Measurements from ENCODE around the gene FRAS1. TPM values are rescaled to one million over a fixed set of nuclear protein-coding genes. Genes with fewer than 3 reads are reported as not detected.
A peak's percentile ranks its signal among the peaks of the same experiment; 100 is the strongest.

Gene FRAS1
- total RNA-seq, 1 donor from 2014 or later: 8.8 TPM

DNA sequence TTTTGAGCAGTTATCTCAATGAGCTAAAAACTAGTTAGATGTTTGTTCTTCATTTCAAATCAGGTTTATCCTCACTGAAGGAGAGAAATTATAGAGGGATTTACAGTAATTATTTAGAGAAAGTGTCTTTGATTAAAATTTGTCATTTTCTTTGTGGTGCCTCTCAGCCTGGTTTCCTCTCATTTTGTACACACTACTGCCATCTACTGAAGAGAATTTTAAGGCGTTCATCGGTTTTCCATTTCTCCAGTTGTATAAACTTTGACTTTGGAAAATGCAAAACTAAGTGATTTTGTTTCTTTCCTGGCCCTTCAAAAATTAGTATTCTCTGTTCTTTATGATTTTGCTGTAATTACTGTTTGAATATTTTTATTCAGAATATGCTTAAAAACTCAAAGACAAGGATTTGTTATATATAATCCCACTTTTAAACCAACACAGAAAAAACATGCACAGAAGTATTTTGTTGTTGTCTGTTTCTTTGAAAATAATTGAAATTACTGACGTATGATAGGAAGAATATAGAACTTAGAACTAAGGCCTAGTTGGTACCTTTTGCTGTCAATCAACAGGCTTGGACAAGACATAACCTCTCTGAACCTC, 460.0 kb downstream of the FRAS1 start:
- no peaks in the 10 kb centered on the region for H3K4me1 ChIP-seq
- no peaks in the 10 kb centered on the region for H3K27me3 ChIP-seq
- TF ChIP-seq POLR2A (IDR thresholded peaks at IDR 0.05): no peak
- TF ChIP-seq, protein P1, sequence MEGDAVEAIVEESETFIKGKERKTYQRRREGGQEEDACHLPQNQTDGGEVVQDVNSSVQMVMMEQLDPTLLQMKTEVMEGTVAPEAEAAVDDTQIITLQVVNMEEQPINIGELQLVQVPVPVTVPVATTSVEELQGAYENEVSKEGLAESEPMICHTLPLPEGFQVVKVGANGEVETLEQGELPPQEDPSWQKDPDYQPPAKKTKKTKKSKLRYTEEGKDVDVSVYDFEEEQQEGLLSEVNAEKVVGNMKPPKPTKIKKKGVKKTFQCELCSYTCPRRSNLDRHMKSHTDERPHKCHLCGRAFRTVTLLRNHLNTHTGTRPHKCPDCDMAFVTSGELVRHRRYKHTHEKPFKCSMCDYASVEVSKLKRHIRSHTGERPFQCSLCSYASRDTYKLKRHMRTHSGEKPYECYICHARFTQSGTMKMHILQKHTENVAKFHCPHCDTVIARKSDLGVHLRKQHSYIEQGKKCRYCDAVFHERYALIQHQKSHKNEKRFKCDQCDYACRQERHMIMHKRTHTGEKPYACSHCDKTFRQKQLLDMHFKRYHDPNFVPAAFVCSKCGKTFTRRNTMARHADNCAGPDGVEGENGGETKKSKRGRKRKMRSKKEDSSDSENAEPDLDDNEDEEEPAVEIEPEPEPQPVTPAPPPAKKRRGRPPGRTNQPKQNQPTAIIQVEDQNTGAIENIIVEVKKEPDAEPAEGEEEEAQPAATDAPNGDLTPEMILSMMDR (IDR thresholded peaks at IDR 0.05): peak in 2 of 3 experiments; percentile 51 to 58
- H3K27ac ChIP-seq: no peak overlapping the region
- DNase-seq (ENCODE audit: extremely low spot score in 2 of 2): no peak
- no peaks in the 10 kb centered on the region for H3K9me3 ChIP-seq
- H3K36me3 ChIP-seq: no peaks in the 10 kb centered on the region
- intact Hi-C loops (cut with DNase I): loop anchor here (10.0 kb wide), 1 partner anchor 562 kb away; no protein-coding TSS in a partner anchor
- H3K4me3 ChIP-seq: no peak overlapping the region

DNA sequence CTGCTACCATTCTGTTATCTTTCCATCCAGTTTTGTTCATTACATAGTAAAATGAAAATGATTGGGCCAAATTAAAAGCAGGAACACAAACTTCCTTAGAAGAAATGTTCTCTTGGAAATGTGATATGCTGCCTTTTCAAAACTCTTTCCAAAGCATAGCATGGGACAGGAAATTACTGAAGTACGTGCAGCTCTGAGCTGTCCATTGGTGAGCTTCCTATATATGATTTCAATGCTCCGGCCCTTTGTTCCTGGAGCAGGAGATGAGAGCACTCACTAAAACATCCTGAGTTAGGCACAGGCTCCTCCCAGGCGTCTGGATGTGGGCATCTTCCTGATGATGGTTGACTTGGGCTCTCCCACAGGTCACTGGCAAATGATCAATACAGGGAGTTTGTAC, 461.4 kb downstream of the FRAS1 start:
- no peaks in the 10 kb centered on the region for H3K4me1 ChIP-seq
- no peak overlapping the region for H3K27ac ChIP-seq
- no peak for DNase-seq (ENCODE audit: extremely low spot score in 2 of 2)
- H3K36me3 ChIP-seq: no peaks in the 10 kb centered on the region
- no peak overlapping the region for H3K4me3 ChIP-seq
- no peaks in the 10 kb centered on the region for H3K27me3 ChIP-seq
- TF ChIP-seq POLR2A (IDR thresholded peaks at IDR 0.05) (no peak), POLR2AphosphoS5 (IDR thresholded peaks at IDR 0.05; ENCODE audit: insufficient read depth in 1 of 2, low read depth in 1 of 2) (no peak)
- TF ChIP-seq, protein P1 (IDR thresholded peaks at IDR 0.05): no peak
- no peaks in the 10 kb centered on the region for H3K9me3 ChIP-seq
- intact Hi-C loops (cut with DNase I): loop anchor here (10.0 kb wide), 1 partner anchor 564 kb away; no protein-coding TSS in a partner anchor

DNA sequence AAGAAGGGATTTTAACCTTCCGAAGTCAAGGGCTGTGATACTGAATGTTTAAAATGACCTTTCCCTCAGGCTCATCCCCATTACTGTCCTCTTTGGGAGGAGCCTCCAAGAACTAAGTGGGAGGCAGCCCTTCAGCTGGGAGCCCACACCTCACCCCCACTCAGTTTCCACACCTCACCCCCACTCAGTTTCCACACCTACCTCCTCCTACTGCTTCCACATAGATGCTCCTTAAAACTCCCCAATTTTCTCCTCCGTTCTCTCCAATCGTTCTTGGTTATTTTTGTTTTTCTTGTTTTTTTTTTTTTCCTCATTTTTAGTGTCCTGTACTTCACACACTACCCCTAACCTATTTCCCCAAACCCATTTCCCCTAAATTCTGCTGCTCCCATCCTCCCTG, 462.8 kb downstream of the FRAS1 start:
- no peaks in the 10 kb centered on the region for H3K36me3 ChIP-seq
- H3K27ac ChIP-seq: no peak overlapping the region
- H3K9me3 ChIP-seq: no peaks in the 10 kb centered on the region
- no peak for DNase-seq (ENCODE audit: extremely low spot score in 2 of 2)
- TF ChIP-seq POLR2A (IDR thresholded peaks at IDR 0.05) (no peak), POLR2AphosphoS5 (IDR thresholded peaks at IDR 0.05; ENCODE audit: insufficient read depth in 1 of 2, low read depth in 1 of 2) (no peak)
- TF ChIP-seq, protein P1 (IDR thresholded peaks at IDR 0.05): no peak
- no peak overlapping the region for H3K4me3 ChIP-seq
- H3K27me3 ChIP-seq: no peaks in the 10 kb centered on the region
- H3K4me1 ChIP-seq: no peaks in the 10 kb centered on the region
- intact Hi-C loops (cut with DNase I): loop anchor here (10.0 kb wide), 1 partner anchor 565 kb away; no protein-coding TSS in a partner anchor

DNA sequence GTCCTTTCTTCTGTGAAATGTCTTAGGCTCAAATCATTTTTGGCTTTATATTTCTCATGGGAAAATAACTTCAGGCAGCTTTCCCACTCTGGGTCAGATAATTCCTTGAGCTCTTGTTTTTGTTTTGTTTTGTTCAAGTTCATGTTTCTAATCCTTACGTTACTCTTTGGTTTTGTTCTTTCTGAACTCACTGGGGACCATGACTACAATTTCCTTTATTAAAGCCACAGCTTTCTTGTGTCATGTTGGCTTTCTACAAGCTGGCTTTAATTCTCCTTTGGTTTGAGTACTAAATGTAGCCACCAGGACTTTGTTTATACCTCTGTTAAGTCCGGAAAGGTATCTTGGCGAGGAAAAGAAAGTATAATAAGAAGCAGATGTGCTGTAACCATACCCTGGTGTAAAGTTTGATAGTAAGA, 463.7 kb downstream of the FRAS1 start:
- TF ChIP-seq, protein P1 (IDR thresholded peaks at IDR 0.05): no peak
- TF ChIP-seq POLR2A (IDR thresholded peaks at IDR 0.05): no peak
- Histone ChIP-seq H3K9me3 (no peaks in the 10 kb centered on the region), H3K27me3 (no peaks in the 10 kb centered on the region), H3K4me3 (no peak overlapping the region), H3K36me3 (no peaks in the 10 kb centered on the region), H3K27ac (no peak overlapping the region), H3K4me1 (no peaks in the 10 kb centered on the region)
- DNase-seq (ENCODE audit: extremely low spot score in 2 of 2): no peak
- intact Hi-C loops (cut with DNase I): no loop called here

DNA sequence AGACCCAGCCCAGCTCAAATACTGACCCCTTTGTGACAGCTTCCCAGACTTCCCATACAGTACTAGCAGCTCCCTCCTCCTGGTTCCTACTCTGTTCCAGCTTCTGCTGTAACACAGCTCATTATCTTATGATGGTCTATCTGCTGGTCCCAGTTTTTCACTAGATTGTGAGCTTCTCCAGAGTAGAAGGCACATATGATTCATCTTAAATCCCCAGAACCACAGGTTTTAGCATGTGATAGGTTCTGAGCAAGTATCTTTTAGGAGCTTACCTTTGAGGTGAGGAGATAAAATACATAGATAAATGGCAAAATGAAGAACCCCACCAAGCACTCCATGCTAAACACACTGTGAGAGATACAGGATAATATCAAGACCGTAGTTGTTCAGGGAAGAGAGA, 466.9 kb downstream of the FRAS1 start:
- no peak overlapping the region for H3K27ac ChIP-seq
- H3K27me3 ChIP-seq: no peaks in the 10 kb centered on the region
- no peaks in the 10 kb centered on the region for H3K9me3 ChIP-seq
- TF ChIP-seq POLR2A (IDR thresholded peaks at IDR 0.05) (no peak), POLR2AphosphoS5 (IDR thresholded peaks at IDR 0.05; ENCODE audit: insufficient read depth in 1 of 2, low read depth in 1 of 2) (no peak)
- TF ChIP-seq, protein P1 (IDR thresholded peaks at IDR 0.05): no peak
- intact Hi-C loops (cut with DNase I): no loop called here
- no peak overlapping the region for H3K4me3 ChIP-seq
- H3K4me1 ChIP-seq: no peaks in the 10 kb centered on the region
- no peaks in the 10 kb centered on the region for H3K36me3 ChIP-seq
- no peak for DNase-seq (ENCODE audit: extremely low spot score in 2 of 2)

Data from vagina (tissue), 2 donors.